Progenitor cell of endocrine pancreas (in vitro differentiated cells): ENCODE measurements around the gene MST1R. TPM values are rescaled to one million over a fixed set of nuclear protein-coding genes. Genes with fewer than 3 reads are reported as not detected.

Experiments
- DNase-seq: peaks from one replicate; pipeline ENCODE4 v3.0.0; 2021; ENCODE audit warnings: low spot score; ENCODE audit not compliant: unreplicated experiment
- H3K27ac Mint-ChIP-seq: 2 replicates; pipeline ENCODE4 v1.8.0; 2021; ENCODE audit warnings: mild to moderate bottlenecking, moderate library complexity, mixed read lengths
- H3K27me3 Mint-ChIP-seq: 2 replicates; pipeline ENCODE4 v1.8.0; 2021; ENCODE audit warnings: mixed read lengths
- H3K36me3 Mint-ChIP-seq: 2 replicates; pipeline ENCODE4 v1.8.0; 2022; ENCODE audit warnings: mixed read lengths; ENCODE audit not compliant: insufficient read depth
- H3K4me1 Mint-ChIP-seq: 2 replicates; pipeline ENCODE4 v1.8.0; 2021; ENCODE audit warnings: low read depth, mixed read lengths
- H3K4me3 Mint-ChIP-seq: 2 replicates; pipeline ENCODE4 v1.8.0; 2021; ENCODE audit warnings: low read depth, mild to moderate bottlenecking, moderate library complexity, mixed read lengths
- H3K9me3 Mint-ChIP-seq: 2 replicates; pipeline ENCODE4 v1.8.0; 2021; ENCODE audit warnings: low read depth, mixed read lengths
- CTCF ChIP-seq: fragments of 200-600 bp; sonication (generic); IDR thresholded peaks from one replicate; pipeline ENCODE4 v1.5.0; 2021; ENCODE audit warnings: antibody characterized with exemption, mild to moderate bottlenecking; ENCODE audit not compliant: unreplicated experiment
- total RNA-seq: library from RNA; stranded (reverse); gene quantifications from 2 replicates; pipeline ENCODE4 v1.2.1, GENCODE V29; 2021

Gene MST1R
- total RNA-seq, 1 donor from 2014 or later: 4.4 TPM

- H3K4me3 Mint-ChIP-seq: no peak overlapping the region
- H3K27ac Mint-ChIP-seq: no peak overlapping the region
- no peak for TF ChIP-seq CTCF
- H3K27me3 Mint-ChIP-seq: peaks cover 73% of the 10 kb centered on the region
- DNase-seq: peak; percentile 51
- H3K9me3 Mint-ChIP-seq: no peaks in the 10 kb centered on the region
- peaks cover 1% of the 10 kb centered on the region for H3K4me1 Mint-ChIP-seq
- H3K36me3 Mint-ChIP-seq: no peaks in the 10 kb centered on the region
These were observed 35.8 kb downstream of the MST1R start for GRCh38 chr3:49867871-49868321.

- peaks cover 77% of the 10 kb centered on the region for H3K27me3 Mint-ChIP-seq
- H3K4me3 Mint-ChIP-seq: no peak overlapping the region
- H3K27ac Mint-ChIP-seq: no peak overlapping the region
- no peak for DNase-seq
- H3K4me1 Mint-ChIP-seq: no peaks in the 10 kb centered on the region
- no peaks in the 10 kb centered on the region for H3K36me3 Mint-ChIP-seq
- no peak for TF ChIP-seq CTCF
- no peaks in the 10 kb centered on the region for H3K9me3 Mint-ChIP-seq
These were observed 36.3 kb downstream of the MST1R start for GRCh38 chr3:49867400-49867799.

- no peak overlapping the region for H3K4me3 Mint-ChIP-seq
- peaks cover 66% of the 10 kb centered on the region for H3K27me3 Mint-ChIP-seq
- H3K9me3 Mint-ChIP-seq: no peaks in the 10 kb centered on the region
- no peak for TF ChIP-seq CTCF
- H3K36me3 Mint-ChIP-seq: no peaks in the 10 kb centered on the region
- H3K4me1 Mint-ChIP-seq: no peaks in the 10 kb centered on the region
- no peak for DNase-seq
- no peak overlapping the region for H3K27ac Mint-ChIP-seq
These were observed 38.4 kb downstream of the MST1R start for GRCh38 chr3:49865198-49865784.

- H3K4me1 Mint-ChIP-seq: no peaks in the 10 kb centered on the region
- H3K36me3 Mint-ChIP-seq: no peaks in the 10 kb centered on the region
- H3K27me3 Mint-ChIP-seq: peaks cover 61% of the 10 kb centered on the region
- H3K27ac Mint-ChIP-seq: no peak overlapping the region
- TF ChIP-seq CTCF: no peak
- H3K9me3 Mint-ChIP-seq: no peaks in the 10 kb centered on the region
- DNase-seq: no peak
- no peak overlapping the region for H3K4me3 Mint-ChIP-seq
These were observed 39.2 kb downstream of the MST1R start for GRCh38 chr3:49864505-49864904.

GRCh38 chr3:49859576-49860305 is 43.9 kb downstream of the MST1R start:
- no peak overlapping the region for H3K4me3 Mint-ChIP-seq

More at GRCh38 chr3:49859576-49860305, 43.9 kb downstream of the MST1R start:
- TF ChIP-seq CTCF: no peak
- Mint-ChIP-seq H3K9me3 (no peaks in the 10 kb centered on the region), H3K27ac (no peak overlapping the region), H3K4me1 (peaks cover 6% of the 10 kb centered on the region), H3K27me3 (peaks cover 30% of the 10 kb centered on the region), H3K36me3 (no peaks in the 10 kb centered on the region)
- no peak for DNase-seq
